GM12801 (cell line): ENCODE measurements around the gene PATE3.

Experiments used
- TF ChIP-seq, protein P1 (sequence below): IDR thresholded peaks from one replicate; pipeline ENCODE4 v1.5.1; 2011; ENCODE audit warnings: control low read depth; ENCODE audit not compliant: insufficient read length; ENCODE audit errors: extremely low read depth

PATE3 gene

DNA sequence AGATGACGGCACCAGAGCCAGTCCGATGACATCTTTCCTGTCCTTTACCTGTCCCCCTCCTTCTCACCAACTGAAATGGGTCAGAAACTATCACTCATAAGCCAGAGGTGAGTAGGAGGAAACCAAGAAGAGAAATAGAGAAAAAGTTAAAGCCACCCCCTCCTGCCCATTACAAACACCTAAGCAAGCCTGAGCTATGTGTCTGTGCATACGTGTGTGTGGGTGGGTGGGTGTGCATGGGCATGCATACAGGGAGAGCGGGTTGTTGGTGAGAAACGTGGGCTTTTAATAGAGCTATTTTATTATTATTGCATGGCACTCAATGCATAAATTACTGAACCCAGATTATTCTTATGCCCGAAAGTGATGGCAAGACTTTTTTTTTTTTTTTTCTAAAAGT, 47.8 kb downstream of the PATE3 start:
- TF ChIP-seq, protein P1, sequence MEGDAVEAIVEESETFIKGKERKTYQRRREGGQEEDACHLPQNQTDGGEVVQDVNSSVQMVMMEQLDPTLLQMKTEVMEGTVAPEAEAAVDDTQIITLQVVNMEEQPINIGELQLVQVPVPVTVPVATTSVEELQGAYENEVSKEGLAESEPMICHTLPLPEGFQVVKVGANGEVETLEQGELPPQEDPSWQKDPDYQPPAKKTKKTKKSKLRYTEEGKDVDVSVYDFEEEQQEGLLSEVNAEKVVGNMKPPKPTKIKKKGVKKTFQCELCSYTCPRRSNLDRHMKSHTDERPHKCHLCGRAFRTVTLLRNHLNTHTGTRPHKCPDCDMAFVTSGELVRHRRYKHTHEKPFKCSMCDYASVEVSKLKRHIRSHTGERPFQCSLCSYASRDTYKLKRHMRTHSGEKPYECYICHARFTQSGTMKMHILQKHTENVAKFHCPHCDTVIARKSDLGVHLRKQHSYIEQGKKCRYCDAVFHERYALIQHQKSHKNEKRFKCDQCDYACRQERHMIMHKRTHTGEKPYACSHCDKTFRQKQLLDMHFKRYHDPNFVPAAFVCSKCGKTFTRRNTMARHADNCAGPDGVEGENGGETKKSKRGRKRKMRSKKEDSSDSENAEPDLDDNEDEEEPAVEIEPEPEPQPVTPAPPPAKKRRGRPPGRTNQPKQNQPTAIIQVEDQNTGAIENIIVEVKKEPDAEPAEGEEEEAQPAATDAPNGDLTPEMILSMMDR, result no peak
